GM19035 (cell line): Measurements from ENCODE around the gene UGT1A9.
"Not testable (repeated sequence)": the region's sequence is repeated elsewhere in the genome, so short reads cannot be mapped to it uniquely, and the experiment has no call there.

Experiments used
- ATAC-seq: cut with Tn5 transposase; IDR thresholded peaks from one replicate; pipeline ENCODE4 v1.9.1; 2021; ENCODE audit not compliant: unreplicated experiment

The UGT1A9 gene

GRCh38 chr2:233711312-233712008, 39.8 kb downstream of the UGT1A9 start:
- ATAC-seq = no peak

DNA sequence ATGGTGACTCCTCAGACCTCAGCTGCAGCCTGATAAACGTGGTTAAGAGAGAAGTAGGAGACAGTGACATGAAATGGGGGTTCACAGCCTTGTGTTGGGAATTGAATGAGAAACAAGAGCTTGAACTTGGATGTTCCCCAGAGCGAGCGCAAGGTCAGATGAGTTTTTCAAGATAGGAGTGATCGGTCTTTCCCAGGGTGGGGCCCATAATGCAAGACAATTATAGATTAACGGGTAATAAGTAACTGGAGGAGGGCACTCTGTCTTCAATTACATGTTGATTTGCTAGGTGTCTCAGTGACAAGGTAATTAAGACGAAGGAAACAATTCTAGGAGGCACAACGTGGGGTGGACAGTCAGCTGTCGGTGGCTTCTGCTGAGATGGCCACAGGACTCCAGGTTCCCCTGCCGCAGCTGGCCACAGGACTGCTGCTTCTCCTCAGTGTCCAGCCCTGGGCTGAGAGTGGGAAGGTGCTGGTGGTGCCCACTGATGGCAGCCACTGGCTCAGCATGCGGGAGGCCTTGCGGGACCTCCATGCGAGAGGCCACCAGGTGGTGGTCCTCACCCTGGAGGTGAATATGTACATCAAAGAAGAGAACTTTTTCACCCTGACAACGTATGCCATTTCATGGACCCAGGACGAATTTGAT, 41.0 kb downstream of the UGT1A9 start, which contains the start of gene UGT1A5:
UGT1A5 (plus strand) TSS at position 297 of the 651 bp plus-strand sequence; CDS start at position 382, 85 bp downstream.
- no peak for ATAC-seq

- no peak for ATAC-seq
These were observed 41.5 kb downstream of the UGT1A9 start for GRCh38 chr2:233713262-233713615.

DNA sequence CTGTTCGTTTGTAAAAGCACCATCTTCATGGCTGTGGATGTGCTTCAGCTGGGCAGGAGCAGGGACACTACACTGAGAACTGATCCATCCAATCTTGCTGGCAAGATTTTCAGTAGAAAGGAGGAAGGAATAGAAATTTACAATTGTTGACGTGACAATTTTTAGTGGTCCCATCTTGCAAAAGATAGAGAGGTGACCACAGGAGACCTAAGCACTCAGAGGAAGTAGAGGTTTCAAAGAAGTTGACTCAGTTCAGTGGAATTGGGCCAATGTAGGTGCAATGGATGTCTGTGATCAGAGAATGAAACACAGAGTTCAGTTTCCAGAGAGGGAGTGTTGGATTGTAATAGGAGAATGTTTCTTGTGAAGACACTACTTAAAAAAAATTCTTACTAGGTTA, 42.4 kb downstream of the UGT1A9 start:
- ATAC-seq = no peak

DNA sequence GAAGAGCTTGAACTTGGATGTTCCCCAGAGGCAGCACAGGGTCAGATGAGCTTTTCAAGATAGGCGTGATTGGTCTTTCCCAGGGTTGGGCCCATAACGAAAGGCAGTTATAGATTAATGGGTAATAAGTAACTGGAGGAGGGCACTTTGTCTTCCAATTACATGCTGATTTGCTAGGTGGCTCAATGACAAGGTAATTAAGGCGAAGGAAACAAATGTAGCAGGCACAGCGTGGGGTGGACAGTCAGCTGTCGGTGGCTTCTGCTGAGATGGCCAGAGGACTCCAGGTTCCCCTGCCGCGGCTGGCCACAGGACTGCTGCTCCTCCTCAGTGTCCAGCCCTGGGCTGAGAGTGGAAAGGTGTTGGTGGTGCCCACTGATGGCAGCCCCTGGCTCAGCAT, 46.9 kb downstream of the UGT1A9 start, which contains the start of gene UGT1A4:
UGT1A4 (plus strand) TSS at position 185 of the 400 bp plus-strand sequence; CDS start at position 270, 85 bp downstream.
- no peak for ATAC-seq

GRCh38 chr2:233728723-233729301, 57.1 kb downstream of the UGT1A9 start, which contains the start of gene UGT1A3:
Gene UGT1A3, plus strand, starts transcription at chr2:233729042. Its CDS starts 85 bp downstream, at chr2:233729127.
- ATAC-seq = no peak

DNA sequence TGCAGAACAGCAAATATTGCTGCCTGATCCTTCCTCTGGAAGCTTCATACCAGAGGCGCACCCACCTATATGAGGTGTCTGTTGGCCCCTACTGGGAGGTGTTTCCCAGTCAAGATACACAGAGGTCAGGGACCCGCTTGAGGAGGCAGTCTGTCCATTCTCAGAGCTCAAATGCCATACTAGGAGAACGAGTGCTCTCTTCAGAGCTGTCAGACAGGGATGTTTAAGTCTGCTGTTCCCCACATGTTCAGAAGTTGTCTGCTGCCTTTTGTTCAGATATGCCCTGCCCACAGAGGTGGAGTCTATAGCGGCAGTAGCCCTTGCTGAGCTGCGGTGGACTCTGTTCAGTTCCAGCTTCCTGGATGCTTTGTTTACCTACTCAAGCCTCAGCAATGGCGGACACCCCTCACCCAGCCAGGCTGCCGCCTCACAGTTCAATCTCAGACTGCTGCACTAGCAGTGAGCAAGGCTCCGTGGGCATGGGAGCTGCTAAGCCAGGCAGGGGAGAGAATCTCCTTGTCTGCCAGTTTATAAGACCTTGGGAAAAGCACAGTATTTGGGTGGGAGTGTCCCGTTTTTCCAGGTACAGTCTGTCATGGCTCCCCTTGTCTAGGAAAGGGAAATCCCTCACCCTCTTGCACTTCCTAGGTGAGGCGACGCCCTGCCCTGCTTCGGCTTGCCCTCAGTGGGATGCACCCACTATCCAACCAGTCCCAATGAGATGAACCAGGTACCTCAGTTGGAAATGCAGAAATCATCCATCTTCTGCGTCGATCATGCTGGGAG, 65.4 kb downstream of the UGT1A9 start:
- not testable (repeated sequence) for ATAC-seq

DNA sequence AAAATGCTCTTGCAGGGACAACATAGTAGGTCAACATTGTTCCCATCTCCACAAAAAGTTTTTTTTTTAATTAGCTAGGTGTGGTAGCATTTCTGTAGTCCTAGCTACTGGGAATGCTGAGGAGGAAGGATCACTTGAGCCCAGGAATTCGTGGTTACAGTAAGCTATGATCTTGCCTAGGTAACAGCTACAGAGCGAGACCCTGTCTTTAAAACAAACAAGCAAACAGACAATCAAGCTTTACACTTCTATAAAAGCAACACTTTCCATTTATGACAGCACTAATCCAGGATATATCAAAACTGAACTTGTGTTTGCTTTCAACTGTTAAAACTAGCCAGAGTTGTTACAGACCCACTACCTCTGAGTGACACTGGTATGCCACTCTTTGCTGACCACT, 69.2 kb downstream of the UGT1A9 start:
- no peak for ATAC-seq

DNA sequence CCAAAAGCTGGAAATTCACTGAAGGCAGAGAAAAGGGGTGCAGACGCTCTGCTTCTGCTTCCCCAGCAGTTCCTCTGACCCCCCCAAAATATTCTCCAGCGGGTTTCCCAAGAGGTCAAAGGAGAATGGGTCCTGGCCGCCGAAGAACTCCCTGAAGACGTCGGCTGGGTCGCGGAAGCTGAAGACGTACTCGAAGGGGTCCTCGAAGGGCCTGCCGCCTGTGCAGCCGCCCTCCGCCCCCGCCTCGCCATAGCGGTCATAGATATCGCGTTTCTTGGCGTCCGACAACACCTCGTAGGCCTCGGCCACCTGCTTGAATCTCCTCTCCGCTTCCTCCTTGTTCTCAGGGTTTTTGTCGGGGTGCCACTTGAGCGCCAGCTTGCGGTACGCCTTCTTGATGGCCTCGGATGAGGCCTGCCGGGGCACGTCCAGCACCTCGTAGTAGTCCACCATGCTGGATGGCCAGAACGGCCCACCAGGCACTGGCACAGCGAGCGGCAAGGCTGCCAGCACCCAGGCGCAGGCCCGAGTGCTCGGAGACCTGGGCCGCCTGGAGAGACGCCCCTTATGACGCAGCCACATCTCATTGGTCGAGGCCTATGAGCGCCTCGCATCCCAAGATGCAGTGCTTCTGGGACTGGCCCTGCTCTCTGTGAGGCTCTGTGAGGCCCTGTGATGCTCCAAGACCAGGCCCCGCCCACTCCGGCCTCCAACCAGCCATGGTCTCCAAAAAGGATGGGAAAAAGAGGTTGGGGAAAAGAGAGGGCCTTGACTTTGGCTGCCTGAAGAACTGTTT, 72.0 kb downstream of the UGT1A9 start:
- ATAC-seq = no peak

- no peak for ATAC-seq
These were observed 73.5 kb downstream of the UGT1A9 start for GRCh38 chr2:233745073-233745755.

DNA sequence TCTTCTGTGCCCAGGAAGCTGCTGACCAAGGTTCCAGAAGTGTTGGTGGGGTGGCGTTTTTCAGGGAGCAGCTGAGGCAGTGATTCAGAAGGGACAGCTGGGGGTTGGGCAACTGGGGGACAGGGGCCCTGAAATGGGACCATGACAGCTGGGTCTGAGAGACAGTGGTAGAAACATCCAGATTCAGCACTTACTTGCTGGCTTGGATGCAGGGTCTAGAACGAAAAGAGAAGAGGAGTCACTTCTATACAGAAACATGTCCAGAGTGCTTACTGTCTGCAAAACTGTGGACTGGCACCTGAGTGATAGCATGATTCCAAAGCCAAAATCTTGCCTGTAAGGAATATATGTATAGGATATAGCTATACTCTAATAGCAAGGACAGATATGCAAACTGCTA, 74.1 kb downstream of the UGT1A9 start:
- ATAC-seq = not testable (repeated sequence)

DNA sequence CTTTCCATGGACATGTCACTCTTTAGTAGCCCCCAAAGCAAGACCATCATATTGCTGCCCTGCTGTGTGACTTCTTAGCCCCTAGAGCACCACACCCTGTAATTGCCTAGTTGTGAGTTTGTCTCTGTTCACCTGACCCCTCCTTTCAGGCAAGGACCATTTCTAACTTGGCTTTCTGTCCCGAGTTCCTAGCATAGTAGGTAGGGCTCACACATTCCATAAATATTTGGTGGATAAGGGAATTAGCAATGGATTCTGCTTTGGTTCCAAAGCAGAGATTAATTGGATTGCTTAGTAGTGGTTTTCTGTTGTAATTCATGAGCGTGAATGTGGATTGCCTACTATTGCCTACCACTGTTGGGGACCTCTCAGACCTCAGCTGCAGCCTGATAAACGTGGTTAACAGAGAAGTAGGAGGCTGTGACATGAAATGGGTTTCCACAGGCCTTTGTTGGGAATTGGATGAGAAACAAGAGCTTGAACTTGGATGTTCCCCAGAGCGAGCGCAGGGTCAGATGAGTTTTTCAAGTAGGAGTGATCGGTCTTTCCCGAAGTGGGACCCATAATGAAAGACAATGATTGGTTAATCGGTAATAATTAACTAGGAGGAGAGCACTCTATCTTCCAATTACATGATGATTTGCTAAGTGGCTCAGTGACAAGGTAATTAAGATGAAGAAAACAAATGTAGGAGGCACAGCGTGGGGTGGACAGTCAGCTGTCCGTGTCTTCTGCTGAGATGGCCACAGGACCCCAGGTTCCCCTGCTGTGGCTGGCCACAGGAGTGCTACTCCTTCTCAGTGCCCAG, 75.0 kb downstream of the UGT1A9 start:
- no peak for ATAC-seq

DNA sequence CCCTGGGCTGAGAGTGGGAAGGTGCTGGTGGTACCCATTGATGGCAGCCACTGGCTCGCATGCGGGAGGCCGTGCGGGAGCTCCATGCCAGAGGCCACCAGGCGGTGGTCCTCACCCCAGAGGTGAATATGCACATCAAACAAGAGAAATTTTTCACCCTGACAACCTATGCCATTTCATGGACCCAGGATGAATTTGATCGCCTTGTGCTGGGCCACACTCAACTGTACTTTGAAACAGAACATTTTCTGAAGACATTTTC, 75.5 kb downstream of the UGT1A9 start:
- ATAC-seq = no peak

DNA sequence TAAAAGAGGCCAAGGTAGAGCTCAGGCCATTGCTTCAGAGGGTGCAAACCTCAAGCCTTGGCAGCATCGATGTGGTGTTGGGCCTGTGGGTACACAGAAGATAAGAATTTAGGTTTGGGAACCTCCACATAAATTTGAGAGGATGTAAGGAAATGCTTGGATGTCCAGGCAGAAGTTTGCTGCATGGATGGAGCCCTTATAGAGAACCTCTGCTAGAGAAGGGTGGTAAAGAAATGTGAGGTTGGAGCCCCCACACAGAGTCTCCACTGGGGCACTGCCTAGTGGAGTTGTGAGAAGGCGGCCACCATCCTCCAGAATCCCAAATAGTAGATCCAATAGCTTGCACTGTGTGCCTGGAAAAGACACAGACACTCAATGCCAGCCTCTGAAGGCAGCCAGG, 79.0 kb downstream of the UGT1A9 start:
- not testable (repeated sequence) for ATAC-seq

DNA sequence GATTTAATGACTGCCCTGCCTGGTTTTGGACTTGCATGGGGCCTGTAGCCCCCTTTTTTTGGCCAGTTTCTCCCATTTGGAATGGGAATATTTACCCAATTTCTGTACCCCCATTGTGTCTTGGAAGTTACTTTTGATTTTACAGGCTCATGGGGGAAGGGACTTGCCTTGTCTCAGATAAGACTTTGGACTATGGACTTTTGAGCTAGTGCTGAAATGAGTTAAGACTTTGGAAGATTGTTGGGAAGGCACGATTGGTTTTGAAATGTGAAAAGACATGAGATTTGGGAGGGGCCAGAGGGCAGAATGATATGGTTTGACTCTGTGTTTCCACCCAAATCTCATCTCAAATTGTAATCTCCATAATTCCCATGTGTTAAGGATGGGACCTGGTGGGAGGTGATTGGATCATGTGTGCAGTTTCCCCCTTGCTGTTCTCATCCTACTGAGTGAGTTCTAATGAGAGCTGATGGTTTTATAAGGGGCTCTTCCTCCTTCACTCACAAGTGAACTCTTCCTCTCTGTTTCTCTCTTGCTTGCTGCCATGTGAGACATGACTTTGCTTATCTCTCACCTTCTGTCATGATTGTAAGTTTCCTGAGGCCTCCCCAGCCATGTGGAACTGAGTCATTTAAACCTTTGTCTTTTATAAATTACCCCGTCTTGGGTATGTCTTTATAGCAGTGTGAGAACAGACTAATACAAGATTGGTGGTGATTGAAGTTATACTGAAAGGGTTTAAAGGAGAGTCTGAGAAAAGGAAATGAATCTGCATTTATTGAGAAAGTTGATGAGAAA, 79.7 kb downstream of the UGT1A9 start:
- ATAC-seq = not testable (repeated sequence)

- ATAC-seq = no peak
These were observed 83.3 kb downstream of the UGT1A9 start for GRCh38 chr2:233754872-233755611.

- ATAC-seq = no peak
These were observed 84.9 kb downstream of the UGT1A9 start for GRCh38 chr2:233756429-233757081.
